Activated CD8-positive, alpha-beta T cell treated with anti-CD3 and anti-CD28 coated beads for 36 hours (primary cell): ENCODE data around the gene CECR2. TPM values are rescaled to one million over a fixed set of nuclear protein-coding genes. Genes with fewer than 3 reads are reported as not detected.

ENCODE experiments used
- ATAC-seq: fragments of 200-7000 bp; cut with Tn5 transposase; one replicate; pipeline ENCODE4 v1.10.0; 2021; ENCODE audit warnings: mild to moderate bottlenecking, moderate library complexity
- CTCF ChIA-PET: fragments of 350-600 bp; sonication (Branson Sonifier 250); formaldehyde crosslinking; loops from one replicate; lab custom pipeline; 2021; ENCODE audit warnings: antibody characterized with exemption; lab: Charles Lee
- POLR2A ChIA-PET: fragments of 350-600 bp; sonication (Branson Sonifier 250); formaldehyde crosslinking; loops from one replicate; lab custom pipeline; 2021; ENCODE audit warnings: antibody characterized with exemption; lab: Charles Lee
- DNase-seq: peaks from one replicate; pipeline ENCODE4 v3.0.0-alpha.2; 2020
- H3K27ac Mint-ChIP-seq: one replicate; pipeline ENCODE4 v1.8.0; 2021; ENCODE audit warnings: mild to moderate bottlenecking, mixed read lengths
- H3K27me3 Mint-ChIP-seq: one replicate; pipeline ENCODE4 v1.8.0; 2021; ENCODE audit warnings: mixed read lengths
- H3K36me3 Mint-ChIP-seq: one replicate; pipeline ENCODE4 v1.8.0; 2021; ENCODE audit warnings: low read depth, mixed read lengths
- H3K4me1 Mint-ChIP-seq: one replicate; pipeline ENCODE4 v1.8.0; 2021; ENCODE audit warnings: low read depth, mixed read lengths
- H3K4me3 Mint-ChIP-seq: one replicate; pipeline ENCODE4 v1.8.0; 2021; ENCODE audit warnings: mild to moderate bottlenecking, moderate library complexity, mixed read lengths
- H3K9me3 Mint-ChIP-seq: one replicate; pipeline ENCODE4 v1.8.0; 2021; ENCODE audit warnings: mixed read lengths
- CTCF ChIP-seq: fragments of 200-600 bp; IDR thresholded peaks from one replicate; pipeline ENCODE4 v1.8.0; 2022; ENCODE audit warnings: antibody characterized with exemption, mild to moderate bottlenecking
- intact Hi-C: fragments of 100-400 bp; cut with micrococcal nuclease; formaldehyde crosslinking; loops from one replicate; pipeline ENCODE4 v1.10.0; 2022
- total RNA-seq, 2 experiments: library from RNA; stranded (reverse); gene quantifications; one replicate each; pipeline ENCODE4 v1.2.3, GENCODE V29; 2021

The CECR2 gene
- total RNA-seq, 2 experiments from 2014 or later, result 0.11 to 0.16 TPM

- ATAC-seq, result no peak
- Mint-ChIP-seq H3K4me1 (peaks cover 3% of the 10 kb centered on the region), H3K4me3 (no peak overlapping the region), H3K27me3 (peaks cover 11% of the 10 kb centered on the region), H3K27ac (no peak overlapping the region), H3K9me3 (no peaks in the 10 kb centered on the region), H3K36me3 (no peaks in the 10 kb centered on the region)
- no peak for DNase-seq
- intact Hi-C loops, result no loop called here
- no peak for TF ChIP-seq CTCF
- ChIA-PET CTCF (no interaction called here), POLR2A (no interaction called here)
Observed at GRCh38 chr22:17429516-17429915, 60.3 kb downstream of the CECR2 start.

DNA sequence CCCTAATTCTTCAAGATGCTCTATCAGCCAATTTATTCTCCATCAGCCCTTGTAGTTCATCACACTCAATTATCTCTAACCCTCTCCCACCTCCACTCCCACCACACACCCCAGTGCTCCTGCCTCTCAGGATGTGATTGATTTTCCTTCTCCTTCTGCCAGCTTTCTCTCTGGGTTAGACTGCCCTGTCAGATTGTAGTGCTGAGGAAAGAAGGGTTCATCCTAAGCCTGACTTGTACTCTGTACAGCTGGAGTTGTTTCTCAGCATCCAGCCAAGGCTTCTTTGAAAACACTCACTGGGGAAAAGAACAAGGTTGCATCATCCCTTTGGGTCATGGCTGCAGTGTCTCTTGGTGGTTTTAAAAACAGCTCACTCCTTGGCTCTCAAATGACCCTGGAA lies 61.2 kb downstream of the CECR2 start:
- ChIA-PET POLR2A (no interaction called here), CTCF (interaction anchor here (1.3 to 1.5 kb wide), 2 partner anchors 259 kb away, joined by 3 to 4 read pairs; no protein-coding TSS in a partner anchor)
- Mint-ChIP-seq H3K4me1 (peaks cover 3% of the 10 kb centered on the region), H3K36me3 (no peaks in the 10 kb centered on the region), H3K27me3 (peaks cover 11% of the 10 kb centered on the region), H3K27ac (no peak overlapping the region), H3K4me3 (no peak overlapping the region), H3K9me3 (no peaks in the 10 kb centered on the region)
- ATAC-seq (no peak), DNase-seq (no peak)
- intact Hi-C loops, result no loop called here
- TF ChIP-seq CTCF, result no peak

DNA sequence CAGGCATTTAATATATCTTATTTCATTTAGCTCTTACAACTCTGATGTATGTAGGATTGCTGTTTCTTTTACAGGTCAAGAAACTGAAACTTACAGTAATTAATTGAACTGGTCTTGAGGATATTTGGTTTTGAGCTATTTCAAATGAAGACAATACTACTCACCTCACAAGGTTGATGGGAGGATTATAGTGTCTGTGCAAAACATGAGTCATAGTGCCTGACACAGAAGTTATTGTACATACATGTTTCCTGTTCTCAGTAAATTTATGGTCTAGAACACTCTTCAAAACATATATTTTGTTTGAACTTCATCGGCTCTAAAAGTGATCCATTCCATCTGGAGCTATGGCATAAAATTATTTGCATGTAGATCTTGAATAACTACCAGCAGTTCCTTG lies 61.9 kb downstream of the CECR2 start:
- ChIA-PET CTCF (interaction anchor here (1.3 to 1.5 kb wide), 2 partner anchors 259 to 260 kb away, joined by 3 to 4 read pairs; no protein-coding TSS in a partner anchor), POLR2A (no interaction called here)
- ATAC-seq, result no peak
- no peak for TF ChIP-seq CTCF
- no peaks in the 10 kb centered on the region for H3K36me3 Mint-ChIP-seq
- H3K4me3 Mint-ChIP-seq, result no peak overlapping the region
- peaks cover 3% of the 10 kb centered on the region for H3K4me1 Mint-ChIP-seq
- DNase-seq, result no peak
- peaks cover 11% of the 10 kb centered on the region for H3K27me3 Mint-ChIP-seq
- intact Hi-C loops, result no loop called here
- H3K9me3 Mint-ChIP-seq, result no peaks in the 10 kb centered on the region
- H3K27ac Mint-ChIP-seq, result no peak overlapping the region

GRCh38 chr22:17434856-17435255 lies 65.6 kb downstream of the CECR2 start:
- H3K4me3 Mint-ChIP-seq, result no peak overlapping the region
- H3K27ac Mint-ChIP-seq, result no peak overlapping the region
- H3K27me3 Mint-ChIP-seq, result peaks cover 16% of the 10 kb centered on the region
- ATAC-seq (no peak), DNase-seq (no peak)
- CTCF ChIA-PET, result interaction anchor here (1.5 kb wide), 1 partner anchor 10 kb away, joined by 3 read pairs; no protein-coding TSS in a partner anchor
- peaks cover 3% of the 10 kb centered on the region for H3K4me1 Mint-ChIP-seq
- H3K9me3 Mint-ChIP-seq, result no peaks in the 10 kb centered on the region
- POLR2A ChIA-PET, result no interaction called here
- no peaks in the 10 kb centered on the region for H3K36me3 Mint-ChIP-seq
- intact Hi-C loops, result no loop called here
- no peak for TF ChIP-seq CTCF

DNA sequence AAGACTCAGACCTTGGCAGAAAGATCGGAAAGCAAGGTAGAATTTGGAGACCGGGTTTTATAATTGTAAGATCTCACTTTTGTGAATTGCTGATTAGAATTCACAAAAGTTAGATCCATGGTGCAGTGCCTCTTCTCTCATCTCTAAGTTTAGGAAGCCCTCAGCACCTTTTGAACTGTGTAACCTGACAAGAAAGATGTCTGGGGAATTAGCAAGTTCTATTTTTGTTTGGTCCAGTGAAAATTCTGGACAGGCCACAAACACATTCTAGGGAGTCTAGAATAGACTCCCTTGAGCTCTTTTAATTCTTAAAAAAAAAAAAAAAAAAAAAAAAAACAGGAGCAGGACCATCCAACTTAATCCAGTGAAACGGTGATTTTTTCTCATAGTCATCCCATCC lies 66.1 kb downstream of the CECR2 start:
- no peak overlapping the region for H3K27ac Mint-ChIP-seq
- H3K27me3 Mint-ChIP-seq, result peaks cover 14% of the 10 kb centered on the region
- CTCF ChIA-PET, result no interaction called here

More for the DNA sequence above, 66.1 kb downstream of the CECR2 start:
- Mint-ChIP-seq H3K4me3 (no peak overlapping the region), H3K4me1 (peaks cover 3% of the 10 kb centered on the region), H3K9me3 (no peaks in the 10 kb centered on the region), H3K36me3 (no peaks in the 10 kb centered on the region)
- intact Hi-C loops, result no loop called here
- no peak for DNase-seq
- POLR2A ChIA-PET, result no interaction called here
- ATAC-seq, result no peak
- no peak for TF ChIP-seq CTCF
